CD4-positive, alpha-beta T cell treated with Interleukin-6 at 100 ng/mL for 8 hours (primary cell): ENCODE results near the gene PRKCE.

Experiments used
- DNase-seq: peaks from one replicate; pipeline ENCODE4 v3.0.0-alpha.2; 2020; ENCODE audit warnings: mixed read lengths, low spot score

Gene PRKCE

DNA sequence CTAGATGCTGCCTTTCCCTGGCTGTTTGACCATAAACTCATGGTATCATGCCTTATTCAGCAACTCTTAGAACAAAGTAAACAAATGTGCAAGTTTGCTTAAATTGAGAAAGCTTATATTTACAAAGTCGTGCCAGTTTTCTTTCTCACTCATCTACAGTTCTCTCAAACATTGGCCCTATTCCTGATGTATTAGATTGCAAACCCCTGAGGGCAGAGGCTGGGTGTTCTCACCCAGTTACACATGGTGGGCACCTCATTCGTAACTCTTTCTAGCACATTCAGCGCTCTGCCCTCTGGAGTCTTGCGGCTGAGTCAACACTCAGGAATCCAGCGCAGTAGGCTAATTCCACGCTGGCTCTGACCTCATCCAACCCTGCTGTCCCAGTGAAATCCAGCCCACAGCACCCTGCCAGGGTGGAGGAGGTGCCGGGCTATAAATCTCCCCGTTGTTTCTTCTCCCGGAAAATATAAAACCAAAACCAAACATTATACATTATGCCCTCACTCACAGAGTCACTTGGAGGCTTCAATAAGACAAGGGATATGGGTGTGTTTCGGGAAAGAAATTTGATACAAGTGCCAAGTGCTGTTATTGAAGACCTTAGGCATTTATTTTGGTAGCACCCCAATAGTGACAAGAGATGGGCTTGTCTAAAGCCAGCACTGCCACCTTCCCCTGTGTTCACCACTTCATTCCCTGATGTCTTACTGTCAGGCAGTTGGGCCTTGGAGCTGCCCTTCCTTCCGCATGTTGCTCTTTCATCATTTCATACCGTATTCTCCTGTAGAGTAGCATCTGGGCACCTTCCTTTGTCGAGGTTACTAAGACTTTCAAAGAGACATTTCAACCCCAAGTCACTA is 287.4 kb downstream of the PRKCE start:
- no peak for DNase-seq

DNA sequence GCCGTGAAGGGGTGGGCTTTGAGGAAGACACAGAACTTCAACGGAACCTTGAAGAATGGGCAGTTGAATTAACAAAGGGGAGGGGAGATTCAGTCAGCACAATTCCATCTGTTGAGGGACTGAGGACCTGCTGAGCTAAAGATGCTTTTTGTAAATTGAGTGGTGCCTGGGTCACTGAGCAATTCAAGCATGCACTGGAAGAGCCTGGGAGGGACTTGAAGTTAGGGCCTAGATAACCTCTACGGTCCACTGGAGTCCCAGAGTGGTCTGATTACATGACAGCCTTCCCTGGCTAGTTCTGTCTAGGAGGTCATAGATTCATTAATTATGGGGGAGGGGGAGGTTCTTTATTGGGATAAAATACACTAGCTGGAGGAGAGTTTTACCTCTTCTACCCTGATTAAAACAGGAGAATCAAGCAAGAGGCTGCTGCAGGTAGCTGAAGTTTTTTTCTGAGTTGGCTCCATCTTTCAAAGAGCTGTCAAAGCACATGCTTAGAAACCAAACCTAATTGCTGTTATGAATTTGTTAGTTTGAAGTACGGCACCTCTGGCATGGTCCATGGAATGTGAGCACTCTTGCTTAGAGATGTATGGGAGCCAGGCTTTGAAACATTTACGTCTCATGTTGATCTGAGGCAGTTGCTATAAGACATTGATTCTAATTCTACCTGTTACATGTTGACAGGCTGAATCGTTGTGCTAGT is 290.2 kb downstream of the PRKCE start:
- no peak for DNase-seq

DNA sequence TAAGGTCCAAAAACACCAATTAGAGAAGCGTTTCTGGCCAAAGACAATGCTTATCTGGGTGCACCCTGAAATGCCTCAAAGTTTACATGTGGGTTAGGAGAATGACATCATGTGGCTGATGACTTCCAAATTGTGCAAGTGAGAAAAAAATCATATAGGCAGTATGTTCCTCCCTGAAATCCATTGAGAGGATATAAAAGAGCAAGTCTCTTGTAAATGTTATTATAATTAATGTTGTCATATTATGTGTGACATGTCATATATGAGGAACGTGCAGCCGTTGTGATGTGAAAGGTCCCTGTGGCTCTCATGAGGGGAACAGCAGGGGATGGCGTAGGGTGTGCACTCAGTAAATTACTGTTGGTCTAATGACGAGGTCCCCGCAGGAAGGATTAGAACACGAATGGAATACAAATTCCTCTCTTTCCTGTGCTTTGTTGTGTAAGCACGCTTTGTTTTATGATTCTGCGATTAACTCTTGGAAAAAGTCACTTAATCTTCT is 290.8 kb downstream of the PRKCE start:
- no peak for DNase-seq

DNA sequence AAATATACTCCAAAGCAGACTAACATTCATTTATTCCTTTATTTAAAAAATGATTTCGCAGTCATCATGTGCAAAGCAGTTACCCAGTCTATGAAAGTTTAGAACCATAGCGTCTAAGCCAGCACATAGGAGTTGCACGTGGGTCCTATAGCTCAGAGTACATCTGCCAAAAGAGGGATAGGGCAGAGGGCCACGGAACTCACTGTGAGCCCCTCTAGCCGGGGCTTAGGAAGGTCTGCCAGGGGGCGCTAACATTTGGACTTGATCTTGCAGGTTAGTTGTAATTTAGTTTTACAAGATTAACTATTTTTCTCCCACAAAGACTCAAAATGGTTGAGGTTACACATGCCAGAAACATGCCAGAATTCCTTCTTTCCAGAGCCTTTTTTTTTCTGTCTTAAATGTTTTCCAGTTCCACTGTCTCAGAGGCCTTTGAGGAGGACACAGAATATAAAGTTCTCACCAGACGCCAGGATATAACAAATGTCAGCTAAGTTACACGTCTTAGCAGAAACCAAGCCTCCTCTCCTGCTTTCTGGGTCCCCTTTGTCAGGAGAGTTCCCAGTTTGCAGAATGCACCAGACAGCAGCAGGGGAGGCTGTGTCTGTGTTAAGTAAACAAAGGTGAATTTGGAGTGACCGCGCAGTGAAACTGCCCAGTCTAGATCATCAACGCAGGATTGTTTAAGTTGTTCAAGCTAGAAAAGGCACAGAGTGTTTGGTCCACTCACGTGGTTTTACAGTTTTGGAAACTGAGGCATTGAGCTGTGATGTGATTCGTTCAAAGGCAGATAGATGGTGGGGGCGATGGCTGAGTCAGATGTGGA is 292.0 kb downstream of the PRKCE start:
- DNase-seq: no peak

DNA sequence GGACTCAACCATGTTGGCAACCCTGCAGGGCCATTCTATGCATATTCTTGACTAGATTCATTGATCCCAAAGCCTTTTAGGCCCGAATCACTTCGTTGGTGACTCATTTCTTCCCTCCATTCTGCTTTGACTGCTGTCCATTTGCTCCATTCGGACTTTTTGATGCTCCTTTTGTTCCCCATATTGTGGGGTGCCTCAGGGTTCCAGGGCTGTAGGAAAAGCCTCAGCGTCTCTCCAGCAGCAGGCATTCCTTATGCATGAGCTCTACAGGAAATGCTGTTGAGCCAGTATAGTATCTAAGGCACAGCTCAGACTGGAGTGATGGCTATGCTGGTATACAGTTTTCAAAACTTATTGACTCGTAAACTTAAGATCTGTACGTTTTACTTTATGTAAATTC is 292.6 kb downstream of the PRKCE start:
- DNase-seq: no peak

DNA sequence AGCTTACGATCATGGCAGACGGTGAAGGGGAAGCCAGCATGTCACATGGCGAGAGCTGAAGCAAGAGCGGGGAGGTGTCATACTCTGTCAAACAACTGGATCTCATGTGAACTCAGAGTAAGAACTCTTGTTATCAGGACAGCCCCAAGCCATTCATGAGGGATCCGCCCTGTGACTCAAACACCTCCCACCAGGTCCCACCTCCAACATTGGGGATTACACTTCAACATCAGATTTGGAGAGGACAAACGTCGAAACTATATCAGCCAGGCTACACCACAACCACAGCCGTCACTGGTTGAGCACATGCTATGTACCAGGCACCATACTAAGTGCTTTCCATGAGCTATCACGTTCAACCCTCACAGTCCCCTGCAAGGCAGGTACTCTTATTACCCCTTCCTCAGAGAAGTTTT is 293.8 kb downstream of the PRKCE start:
- no peak for DNase-seq

DNA sequence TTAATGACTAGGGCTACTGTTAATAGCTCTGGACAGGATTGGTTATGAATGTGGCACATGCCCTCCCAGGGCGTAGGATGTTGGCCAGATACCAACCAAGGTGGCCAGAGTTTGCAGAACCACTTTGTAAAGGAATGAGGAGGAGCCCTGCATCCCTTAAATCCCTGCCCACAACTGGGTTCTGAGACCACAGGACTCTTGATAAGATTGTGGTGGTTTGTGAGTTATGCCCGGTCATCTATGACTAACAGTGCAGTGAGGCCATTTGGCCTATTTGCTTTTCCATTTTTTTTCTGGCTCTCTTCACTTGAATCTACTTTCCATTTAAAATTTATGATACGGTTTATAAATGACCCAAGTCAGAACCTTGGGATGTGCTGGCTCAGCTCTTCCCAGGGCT is 294.5 kb downstream of the PRKCE start:
- no peak for DNase-seq

DNA sequence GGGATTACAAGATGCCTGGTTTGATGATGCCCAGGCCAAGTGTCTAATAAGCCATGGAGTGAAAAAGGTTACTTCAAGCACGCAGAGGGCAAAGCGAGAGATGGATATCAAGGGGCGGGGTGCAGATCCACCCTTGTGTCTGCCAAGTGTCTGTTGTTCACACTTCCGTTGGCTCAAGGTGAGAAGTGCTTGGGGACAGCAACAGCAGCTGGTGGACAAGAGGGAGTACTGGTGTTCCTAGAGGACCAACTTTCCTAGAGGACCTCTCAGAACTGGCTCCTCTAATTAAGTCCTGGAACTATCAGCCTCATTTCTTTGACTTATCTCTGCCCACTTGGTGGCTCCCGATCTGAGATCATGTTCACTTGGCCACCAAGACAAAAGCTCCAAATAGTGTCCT is 299.1 kb downstream of the PRKCE start:
- DNase-seq: no peak

DNA sequence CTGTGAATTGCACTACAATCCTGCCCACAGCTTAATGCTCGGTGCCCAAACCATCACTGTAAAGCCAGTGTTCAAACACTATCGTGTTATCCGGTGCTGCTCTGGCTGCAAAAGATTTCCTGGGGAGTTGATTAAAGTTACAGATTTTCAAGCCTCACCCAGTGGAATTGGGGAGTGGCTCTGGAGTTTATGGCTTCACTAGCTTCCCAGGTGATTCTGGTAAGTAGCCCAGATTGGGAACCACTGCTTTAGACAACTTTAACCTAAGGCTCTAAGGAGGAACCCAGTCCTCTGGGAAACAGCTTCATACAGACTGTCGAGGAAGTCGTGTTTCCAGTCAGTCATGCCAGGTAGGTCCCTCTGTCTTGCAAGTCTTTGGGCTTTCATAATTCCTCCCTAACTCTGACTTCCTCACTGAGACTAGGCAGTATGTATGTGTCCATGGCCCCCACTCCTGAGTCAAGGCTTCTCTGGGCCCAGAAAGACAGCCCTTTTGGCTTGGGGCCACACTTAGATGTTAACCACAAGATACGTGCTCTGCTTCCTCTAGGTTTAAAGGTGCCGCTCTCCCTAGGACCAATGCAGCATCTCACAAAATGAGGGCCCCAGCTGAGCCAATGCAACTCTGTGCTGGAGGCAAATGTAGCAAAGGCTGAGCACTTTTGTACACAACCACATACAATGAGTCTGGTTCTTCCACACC is 299.7 kb downstream of the PRKCE start:
- DNase-seq: no peak

DNA sequence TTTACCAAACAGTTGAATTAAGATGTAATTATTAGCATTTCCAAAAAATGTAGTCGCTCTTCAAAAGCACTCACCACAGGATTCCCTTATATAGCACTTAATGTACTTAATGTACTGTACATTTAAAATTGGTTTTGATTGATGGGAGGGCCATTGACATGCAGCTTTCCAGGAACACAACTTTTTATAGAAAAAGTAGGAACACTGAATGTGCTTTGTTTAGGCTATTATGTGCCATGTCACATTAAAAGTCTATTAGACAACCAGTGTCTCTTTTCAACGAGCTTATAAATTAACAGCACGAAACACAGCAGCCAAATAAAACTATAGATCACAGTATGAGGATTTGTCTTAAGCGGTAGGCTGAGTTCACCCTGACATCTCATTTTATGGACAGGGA is 301.1 kb downstream of the PRKCE start:
- DNase-seq: no peak

DNA sequence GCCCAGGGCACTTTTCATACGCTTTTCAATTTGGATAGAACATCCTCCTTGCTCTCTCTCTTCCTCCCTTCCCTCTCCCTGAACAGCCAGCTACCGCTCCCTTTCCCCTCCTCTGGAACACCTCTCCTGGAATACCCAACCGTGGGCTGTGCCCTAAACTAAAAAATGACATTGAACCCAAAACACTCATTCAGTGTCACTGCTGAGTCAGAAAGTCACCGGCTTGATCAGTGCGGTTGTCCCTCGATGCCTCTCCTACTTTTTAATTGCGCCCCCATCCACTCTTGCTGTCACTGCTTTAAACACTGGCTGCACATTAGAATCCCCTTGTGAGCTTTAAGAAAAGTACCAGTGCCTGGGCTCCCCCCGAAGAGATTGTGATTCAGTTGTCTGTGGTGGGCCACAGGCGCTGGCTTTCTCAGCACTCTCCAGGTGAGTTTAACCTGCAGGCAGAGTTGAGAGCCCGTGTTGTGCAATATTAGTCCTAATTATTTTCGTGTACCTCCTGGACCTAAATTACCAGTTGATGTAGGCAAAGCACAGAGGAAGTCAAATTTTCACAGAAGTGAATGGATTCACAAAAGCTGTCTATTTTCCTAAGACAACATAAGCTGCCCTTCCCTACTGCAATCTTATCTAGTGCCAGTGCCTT is 302.0 kb downstream of the PRKCE start:
- no peak for DNase-seq

DNA sequence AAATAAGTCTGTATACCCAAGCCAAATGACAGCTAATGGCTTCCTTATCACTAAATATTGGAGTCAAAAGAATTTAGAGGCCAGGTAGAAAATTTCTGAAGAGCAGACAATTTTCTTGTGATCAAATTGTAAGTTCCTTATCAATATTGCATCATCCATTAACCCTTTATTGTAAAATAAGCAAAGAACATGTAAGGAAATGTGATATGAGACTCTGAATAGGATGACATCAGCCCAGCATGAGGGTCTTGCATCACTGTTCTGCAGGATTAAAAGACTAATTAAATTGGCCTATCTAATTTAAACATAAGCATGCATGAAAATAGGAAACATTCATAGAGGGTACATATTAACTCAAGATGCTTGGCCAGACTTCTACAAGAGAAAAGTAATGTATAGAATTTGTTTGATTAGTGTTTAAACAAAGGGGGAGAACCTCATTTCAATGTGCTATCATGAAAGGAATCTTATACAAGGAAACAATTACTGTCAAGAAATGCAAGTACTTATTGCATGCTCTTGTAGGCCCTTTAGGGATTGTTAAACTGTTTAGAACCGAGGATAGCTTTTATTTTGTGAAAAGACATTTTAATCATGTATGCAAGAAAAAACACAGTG is 302.9 kb downstream of the PRKCE start:
- no peak for DNase-seq

DNA sequence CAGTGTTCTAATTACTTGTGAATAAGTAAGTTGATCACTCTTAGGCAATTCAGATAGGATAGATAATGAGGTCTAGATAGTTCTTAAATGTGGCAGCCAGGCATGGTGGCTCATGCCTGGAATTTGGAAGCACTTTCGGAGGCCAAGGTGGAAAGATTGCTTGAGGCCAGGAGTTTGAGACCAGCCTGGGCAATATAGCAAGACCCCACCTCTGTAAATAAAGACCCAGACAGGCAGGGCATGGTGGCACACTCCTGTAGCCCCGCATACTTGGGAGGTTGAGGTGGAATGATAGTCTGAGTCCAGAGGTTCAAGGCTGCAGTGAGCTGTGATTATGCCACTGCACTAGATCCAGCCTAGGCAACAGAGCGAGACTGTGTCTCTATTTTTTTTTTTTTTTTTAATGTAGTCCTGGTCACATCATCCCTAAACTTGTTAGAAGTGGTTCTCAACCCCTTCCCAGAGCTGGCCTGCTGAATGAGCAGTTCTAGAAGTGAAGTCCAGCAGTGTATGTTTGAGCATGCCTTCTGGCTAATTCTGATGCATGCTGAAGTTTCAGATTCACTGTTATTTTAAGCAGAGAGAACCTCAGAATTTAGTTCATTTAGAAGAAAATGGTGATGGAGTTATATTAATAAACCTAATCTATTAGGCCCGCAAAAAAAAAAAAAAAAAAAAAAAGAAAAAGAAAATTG is 306.2 kb downstream of the PRKCE start:
- no peak for DNase-seq

DNA sequence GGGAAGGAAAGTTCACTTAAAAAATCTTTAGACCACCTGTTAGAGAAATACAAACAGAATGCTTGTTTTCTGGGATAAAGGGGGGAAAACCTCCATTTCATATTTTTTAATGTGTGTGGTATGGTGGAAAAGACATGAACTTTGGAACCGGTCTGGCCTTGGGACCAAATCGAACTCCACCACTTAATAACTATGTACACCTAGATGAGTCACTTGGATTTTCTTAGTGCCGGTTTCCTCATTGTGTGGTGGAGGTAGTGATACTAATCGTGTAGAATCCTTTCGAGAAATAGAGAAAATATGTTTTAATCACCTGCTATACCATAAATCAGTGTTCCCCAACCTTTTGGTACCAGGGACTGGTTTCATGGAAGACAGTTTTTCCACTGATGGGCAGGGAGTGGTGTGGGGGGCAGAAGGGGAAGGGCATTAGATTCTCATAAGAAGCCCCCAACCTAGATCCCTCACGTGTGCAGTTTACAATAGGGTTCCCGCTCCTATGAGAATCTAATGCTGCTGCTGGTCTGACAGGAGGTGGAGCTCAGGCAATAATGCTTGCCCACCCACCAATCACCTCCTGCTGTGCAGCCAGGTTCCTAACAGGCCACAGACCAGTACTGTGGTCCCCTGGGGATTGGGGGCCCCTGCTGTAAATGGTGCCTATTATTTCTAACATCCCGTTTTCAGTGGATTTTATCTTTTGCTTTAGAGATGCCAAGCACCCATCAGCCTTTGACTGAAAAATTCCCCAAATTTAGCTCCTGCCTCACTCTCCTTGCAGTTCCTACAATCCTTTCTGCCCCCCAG is 308.8 kb downstream of the PRKCE start:
- no peak for DNase-seq

DNA sequence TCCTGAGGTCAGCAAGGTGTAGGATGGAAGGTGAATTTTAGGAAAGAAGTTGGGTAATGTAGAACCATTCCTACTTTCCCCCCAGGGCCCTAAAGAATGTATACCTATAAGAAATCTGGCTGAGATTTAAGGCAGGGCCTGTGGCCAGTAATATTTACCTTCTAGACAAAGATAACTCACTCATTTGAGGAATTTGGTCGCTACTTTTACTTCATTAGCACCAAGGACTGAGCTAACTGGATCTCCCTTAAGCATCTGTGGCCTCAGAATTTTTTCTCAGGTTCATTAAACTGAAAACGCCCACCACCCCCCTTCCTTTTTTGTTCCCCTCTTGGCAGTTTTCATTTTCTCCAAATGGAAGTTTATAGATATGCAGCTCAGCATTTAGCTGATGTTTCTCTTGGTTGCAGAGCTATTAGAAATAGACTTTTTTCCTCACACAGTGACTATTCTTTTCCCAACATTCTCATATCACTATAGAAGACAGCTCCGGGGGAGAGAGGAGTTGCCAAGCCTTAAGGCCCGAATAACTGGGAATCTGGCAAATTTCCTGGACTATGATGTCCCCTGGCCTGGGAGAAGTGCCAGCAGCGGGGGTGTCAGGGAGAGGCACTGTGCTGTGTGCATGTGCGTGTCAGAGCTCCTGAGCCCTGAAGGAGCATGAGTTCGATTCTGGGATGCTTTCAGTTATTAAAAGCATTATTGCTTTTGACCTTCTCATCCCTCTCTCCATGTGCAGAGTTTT is 310.9 kb downstream of the PRKCE start:
- DNase-seq: no peak

DNA sequence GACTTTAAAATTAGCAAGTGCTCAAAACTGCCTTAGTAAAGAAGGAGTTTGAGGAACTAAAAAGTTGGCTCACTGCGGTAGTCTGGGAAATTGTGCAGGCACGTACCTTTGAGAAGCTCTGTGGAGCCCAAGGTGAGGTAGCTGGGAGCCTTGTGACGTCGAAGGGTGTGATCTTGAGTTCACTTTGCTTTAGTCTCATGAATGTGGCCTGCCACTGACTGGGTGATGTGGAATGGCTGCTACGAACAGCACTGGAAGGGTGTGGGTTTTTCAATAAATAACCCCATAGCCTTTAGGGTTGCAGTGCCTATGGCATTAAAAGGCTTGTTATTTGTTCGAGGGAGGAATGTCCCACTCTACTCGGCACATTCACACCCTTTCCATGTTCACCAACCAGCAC is 312.3 kb downstream of the PRKCE start:
- no peak for DNase-seq

DNA sequence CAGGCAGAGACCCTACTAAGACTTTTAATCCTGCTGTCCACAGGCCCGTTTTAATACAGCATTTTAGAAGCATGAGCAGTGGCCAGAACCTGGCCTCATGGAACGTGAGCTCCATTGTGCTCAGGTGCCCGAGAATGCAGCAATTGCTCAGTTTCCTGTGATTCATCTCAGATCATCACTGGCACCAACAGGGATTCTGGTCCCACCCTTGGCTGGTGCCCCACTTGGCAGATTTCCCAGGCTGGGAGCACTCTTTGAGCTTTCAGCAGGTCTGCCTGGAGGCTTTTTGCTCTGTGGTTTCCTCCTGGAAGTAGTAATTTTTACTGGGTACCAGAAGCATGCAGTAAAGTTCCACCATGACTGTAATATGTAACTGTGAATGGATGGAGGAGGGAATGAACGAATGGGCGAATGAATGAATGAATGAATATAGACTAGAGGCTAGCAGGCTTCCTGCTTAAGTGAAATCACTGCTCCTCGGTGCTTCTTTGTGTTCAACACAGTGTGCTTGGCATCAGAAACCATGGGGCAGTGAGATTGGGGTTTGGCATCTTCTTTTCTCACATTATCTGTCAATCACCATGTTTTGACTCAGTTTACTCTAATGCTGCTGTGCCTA is 312.9 kb downstream of the PRKCE start:
- DNase-seq: no peak

DNA sequence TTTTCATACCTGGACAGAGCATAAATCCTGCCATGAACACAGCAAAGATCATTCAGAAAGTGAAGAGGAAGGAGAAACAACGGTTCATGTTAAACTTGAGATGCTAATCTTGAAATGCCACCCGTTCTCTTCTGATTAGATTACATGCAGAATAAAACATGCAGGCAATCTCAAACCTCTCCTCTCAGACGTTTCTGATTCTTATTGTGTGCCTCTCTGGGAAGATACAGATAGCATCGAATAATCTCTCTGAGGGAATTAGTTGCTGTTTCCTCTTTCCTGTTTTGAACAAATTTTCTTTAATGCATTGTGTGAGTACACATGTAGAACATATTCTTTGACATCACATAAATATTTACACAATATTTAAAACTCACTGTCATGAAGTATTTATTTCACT is 313.4 kb downstream of the PRKCE start:
- no peak for DNase-seq
